ENCODE results near the gene CAPN14.

DNA sequence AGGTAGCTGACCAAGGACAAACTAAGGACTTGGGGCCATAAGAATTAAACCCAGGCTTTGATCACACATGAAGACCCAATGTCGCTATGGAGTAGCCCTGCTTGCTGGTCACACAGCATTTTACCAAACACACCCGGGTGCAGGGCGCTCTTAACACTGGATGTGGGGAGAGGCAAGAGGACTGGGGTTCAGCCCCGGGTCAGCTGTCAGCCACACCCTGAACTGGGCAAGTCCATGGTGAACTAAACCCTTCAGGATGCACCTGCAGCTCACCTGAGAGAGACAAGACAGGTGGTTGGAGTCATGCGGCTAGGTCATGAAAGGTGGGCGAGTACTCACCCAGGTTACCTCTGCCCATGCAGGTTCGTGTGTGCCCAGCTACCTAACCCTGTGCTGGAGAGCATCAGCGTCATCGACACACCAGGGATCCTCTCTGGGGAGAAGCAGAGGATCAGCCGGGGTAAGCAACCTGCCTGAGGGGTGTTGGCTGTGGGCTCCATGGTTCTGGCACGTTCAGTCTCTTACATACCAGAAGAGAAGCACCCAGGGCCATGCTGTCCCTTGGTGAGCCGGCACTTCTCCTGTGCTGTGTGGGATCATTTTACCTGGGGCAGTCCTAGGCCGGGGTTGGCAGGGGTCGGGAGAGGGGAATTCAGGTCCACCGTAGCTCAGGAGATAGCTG lies 31.8 kb upstream of the CAPN14 start:
- TF ChIP-seq CEBPB (IDR thresholded peaks at IDR 0.05) (no peak), ZBTB7A (IDR thresholded peaks at IDR 0.05; ENCODE audit: low read depth) (no peak), EP300 (IDR thresholded peaks at IDR 0.05; ENCODE audit: borderline replicate concordance) (no peak), YY1 (IDR thresholded peaks at IDR 0.05; ENCODE audit: low read depth) (no peak), FOXM1 (IDR thresholded peaks at IDR 0.05; ENCODE audit: borderline replicate concordance, low read depth) (no peak)
- TF ChIP-seq, protein P1, sequence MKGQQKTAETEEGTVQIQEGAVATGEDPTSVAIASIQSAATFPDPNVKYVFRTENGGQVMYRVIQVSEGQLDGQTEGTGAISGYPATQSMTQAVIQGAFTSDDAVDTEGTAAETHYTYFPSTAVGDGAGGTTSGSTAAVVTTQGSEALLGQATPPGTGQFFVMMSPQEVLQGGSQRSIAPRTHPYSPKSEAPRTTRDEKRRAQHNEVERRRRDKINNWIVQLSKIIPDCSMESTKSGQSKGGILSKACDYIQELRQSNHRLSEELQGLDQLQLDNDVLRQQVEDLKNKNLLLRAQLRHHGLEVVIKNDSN (IDR thresholded peaks at IDR 0.05), result no peak
- TF ChIP-seq, protein P2, sequence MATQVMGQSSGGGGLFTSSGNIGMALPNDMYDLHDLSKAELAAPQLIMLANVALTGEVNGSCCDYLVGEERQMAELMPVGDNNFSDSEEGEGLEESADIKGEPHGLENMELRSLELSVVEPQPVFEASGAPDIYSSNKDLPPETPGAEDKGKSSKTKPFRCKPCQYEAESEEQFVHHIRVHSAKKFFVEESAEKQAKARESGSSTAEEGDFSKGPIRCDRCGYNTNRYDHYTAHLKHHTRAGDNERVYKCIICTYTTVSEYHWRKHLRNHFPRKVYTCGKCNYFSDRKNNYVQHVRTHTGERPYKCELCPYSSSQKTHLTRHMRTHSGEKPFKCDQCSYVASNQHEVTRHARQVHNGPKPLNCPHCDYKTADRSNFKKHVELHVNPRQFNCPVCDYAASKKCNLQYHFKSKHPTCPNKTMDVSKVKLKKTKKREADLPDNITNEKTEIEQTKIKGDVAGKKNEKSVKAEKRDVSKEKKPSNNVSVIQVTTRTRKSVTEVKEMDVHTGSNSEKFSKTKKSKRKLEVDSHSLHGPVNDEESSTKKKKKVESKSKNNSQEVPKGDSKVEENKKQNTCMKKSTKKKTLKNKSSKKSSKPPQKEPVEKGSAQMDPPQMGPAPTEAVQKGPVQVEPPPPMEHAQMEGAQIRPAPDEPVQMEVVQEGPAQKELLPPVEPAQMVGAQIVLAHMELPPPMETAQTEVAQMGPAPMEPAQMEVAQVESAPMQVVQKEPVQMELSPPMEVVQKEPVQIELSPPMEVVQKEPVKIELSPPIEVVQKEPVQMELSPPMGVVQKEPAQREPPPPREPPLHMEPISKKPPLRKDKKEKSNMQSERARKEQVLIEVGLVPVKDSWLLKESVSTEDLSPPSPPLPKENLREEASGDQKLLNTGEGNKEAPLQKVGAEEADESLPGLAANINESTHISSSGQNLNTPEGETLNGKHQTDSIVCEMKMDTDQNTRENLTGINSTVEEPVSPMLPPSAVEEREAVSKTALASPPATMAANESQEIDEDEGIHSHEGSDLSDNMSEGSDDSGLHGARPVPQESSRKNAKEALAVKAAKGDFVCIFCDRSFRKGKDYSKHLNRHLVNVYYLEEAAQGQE (IDR thresholded peaks at IDR 0.05; ENCODE audit: low read depth), result no peak

Data from Ishikawa (cell line).